ENCODE measurements around the gene ELANE.
"Not testable (repeated sequence)": the region's sequence is repeated elsewhere in the genome, so short reads cannot be mapped to it uniquely, and the experiment has no call there.

Gene ELANE

DNA sequence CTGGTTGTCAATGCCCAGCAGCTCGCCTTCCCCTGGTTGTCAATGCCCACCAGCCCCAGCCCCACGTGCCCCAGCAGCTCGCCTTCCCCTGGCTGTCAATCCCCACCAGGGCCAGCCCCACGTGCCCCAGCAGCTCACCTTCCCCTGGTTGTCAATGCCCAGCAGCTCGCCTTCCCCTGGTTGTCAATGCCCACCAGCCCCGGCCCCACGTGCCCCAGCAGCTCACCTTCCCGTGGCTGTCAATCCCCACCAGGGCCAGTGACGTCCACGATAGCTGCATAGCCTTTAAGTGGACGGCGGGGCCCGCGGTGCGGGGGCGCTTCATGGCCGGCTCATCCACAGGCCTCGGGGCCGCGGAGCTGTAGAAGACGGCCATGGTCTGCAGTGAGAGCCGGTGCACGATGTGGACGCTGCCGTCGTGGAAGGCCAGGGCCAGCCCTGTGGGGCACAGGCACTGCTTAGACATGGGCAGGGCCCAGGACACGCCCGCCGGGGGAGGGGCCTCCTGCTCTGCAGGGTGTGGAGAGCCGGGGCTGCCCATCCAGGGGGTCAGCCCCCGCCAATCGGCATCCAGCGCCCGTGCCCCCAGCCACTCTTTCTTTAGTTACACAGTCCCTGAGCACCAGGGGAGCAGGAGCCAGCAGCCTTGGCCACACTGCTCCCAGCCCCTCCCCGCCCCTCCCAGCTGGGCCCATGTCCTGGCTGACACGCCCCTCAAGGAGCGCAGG lies 27.8 kb downstream of the ELANE start:
- no peak for DNase-seq (ENCODE audit: low spot score)

- DNase-seq (ENCODE audit: low spot score): no peak
Observed at GRCh38 chr19:881385-882071, 29.4 kb downstream of the ELANE start.

GRCh38 chr19:882871-883497 lies 30.9 kb downstream of the ELANE start:
- no peak for DNase-seq (ENCODE audit: low spot score)

GRCh38 chr19:883661-884211 lies 31.6 kb downstream of the ELANE start:
- DNase-seq (ENCODE audit: low spot score): no peak

DNA sequence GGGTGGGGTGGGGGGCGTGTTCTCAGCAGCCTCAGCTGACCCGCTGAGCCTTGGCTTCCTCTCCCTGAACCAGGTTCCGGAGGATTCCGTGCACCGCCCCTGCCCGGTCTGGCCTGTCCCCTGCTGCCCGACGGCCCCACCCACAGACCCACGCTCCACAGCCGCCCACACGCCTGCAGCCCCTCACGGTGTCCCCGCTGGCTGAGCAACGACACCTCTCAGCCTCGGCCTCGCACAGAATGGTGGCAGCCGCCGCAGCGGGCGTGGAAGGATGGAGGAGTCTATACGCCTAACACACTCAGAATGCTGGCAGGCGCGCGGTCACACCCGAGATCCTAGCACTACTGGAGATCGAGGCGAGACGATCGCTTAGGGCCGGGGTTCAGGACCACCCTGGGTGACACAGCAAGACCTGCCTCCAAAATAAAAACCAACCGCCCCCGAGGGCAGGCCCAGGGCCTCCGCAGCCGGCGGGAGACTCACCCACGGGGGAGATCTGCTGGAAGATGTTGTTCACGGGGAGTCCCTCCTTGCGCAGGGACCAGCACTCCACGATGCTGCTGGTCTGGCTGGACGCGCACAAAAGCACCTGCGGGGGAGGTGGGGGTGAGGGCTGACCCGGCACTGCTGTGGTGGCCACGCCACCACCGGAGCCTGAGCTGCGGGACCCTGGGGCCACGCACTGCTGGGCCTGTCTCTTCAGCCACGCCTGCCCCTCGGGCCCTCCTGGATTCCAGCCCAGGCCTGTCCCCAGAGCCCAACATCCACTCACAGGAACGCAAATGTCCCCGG lies 32.5 kb downstream of the ELANE start:
- no peak for DNase-seq (ENCODE audit: low spot score)

GRCh38 chr19:885536-886224 lies 33.6 kb downstream of the ELANE start:
- no peak for DNase-seq (ENCODE audit: low spot score)

DNA sequence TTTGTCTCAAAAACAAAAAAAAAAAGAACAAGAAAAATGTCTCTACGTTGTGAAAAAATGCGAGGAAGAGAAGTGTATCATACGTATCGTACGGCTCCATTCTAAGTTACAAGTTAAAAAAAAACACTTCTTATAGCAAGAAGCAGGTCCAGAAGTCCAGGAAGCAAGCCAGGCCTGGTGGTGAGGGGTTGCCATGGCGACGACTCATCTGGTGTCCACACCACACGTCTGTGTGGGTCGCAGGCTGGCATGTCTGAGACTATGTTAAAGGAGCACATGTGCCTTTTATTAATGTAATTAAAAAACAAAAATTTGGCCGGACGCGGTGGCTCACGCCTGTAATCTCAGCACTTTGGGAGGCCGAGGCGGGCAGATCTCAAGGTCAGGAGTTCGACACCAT lies 35.0 kb downstream of the ELANE start:
- DNase-seq (ENCODE audit: low spot score): no peak

- DNase-seq (ENCODE audit: low spot score): no peak
Observed at GRCh38 chr19:887599-887998, 35.5 kb downstream of the ELANE start.

DNA sequence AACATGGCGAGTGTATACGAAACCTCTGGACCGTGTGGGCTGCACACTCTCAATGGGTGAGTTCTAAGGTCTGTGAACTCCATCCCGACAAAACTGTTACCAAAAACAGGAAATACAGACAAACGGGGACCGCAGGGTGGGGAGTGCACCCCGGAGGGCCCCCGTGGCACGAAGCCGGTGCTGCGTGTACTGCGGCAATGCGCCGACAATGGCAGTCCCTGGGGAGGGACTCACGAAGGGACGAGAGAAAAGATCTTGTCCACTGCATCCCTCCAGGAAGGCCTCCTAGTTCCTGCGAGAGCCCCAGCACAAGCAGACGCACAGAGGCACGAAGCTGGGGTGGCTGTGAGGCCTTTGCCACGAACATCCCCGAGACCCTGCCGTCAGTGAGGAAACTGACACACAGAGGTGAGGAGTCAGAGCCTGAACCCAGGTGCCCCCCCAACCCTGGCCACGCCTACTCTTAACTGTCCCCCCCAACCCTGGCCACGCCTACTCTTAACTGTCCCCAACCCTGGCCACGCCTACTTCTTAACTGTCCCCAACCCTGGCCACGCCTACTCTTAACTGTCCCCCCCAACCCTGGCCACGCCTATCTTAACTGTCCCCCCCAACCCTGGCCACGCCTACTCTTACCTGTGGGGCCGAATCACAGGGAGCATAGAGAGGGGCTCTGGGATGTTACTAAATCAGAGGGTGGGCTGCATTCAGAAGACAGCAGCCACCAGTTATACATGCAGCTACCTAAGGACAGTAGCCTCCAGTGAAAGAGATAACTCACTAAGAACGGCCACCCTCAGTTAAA lies 36.7 kb downstream of the ELANE start:
- DNase-seq (ENCODE audit: low spot score): no peak

DNA sequence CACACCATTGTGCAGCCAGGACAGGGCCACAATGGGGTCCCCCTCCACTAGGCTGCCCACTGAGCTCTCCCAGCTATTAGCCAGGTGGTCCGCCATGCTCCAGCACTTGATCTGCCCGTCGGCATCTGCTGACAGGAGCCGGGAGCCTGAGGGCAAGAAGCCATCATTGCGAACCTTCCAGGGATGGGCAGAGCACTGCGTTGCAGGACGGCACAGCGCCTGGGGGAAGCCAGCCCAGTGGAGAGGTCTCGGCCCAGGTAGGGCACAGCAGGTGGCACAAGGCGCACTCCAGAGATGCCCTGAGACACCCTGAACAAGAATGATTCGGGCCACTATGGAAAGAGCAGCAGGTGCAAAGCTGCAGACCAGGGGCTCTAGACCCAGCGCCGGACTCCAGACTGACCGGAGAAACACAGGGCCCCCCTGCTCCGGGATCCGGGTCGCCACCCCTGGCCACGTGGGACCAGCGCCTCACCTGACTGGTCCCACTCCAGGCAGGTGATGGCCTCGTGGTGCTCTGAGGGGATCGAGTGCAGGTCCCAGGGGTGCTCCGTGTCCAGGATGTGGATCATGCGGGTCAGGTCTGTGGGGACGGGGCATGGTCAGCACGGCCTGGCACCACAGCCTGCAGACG lies 37.7 kb downstream of the ELANE start:
- no peak for DNase-seq (ENCODE audit: low spot score)

GRCh38 chr19:890831-891230 lies 38.7 kb downstream of the ELANE start:
- DNase-seq (ENCODE audit: low spot score): no peak

- DNase-seq (ENCODE audit: low spot score): not testable (repeated sequence)
Observed at GRCh38 chr19:891421-892200, 39.5 kb downstream of the ELANE start.

DNA sequence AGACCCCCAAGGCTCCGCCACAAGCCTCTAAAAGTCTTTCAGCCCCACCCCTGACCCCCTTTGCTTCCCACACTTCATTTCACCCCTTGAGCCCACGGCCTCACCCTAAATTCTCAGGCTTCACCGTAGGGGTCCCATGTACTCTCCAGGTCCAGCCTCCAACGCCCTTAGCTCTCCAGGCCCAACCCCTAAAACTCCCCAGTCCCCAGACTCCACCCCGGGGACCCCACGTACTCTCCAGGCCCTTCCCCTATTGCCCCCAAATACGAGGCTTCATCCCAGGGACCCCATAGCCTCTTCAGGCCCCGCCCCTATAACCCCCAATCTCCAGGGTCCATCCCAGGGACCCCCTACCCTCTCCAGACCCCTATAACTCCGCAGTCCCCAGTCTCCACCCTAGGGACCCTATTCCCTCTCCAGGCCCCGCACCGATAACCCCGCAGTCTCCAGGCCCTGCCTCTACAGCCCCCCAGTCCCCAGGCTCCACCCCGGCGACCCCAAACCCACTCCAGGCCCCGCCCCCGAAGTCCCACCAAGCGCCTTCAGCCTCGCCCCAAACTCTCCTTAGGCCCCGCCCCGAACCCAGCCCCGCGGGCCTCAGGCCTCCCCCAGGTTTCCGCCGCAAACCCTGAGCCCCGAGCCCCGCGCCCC lies 40.3 kb downstream of the ELANE start:
- DNase-seq (ENCODE audit: low spot score): no peak

GRCh38 chr19:892894-893689 lies 41.0 kb downstream of the ELANE start, which contains the start of the genes MED16 and RNU6-9:
Gene MED16 (minus strand): TSS chr19:893187. CDS start chr19:891131, 2,056 bp downstream.
Gene RNU6-9 (plus strand): TSS chr19:893484.
- peak; percentile 95 for DNase-seq (ENCODE audit: low spot score)

GRCh38 chr19:896434-896833 lies 44.3 kb downstream of the ELANE start:
- no peak for DNase-seq (ENCODE audit: low spot score)

- no peak for DNase-seq (ENCODE audit: low spot score)
Observed at GRCh38 chr19:896999-897398, 44.9 kb downstream of the ELANE start.

GRCh38 chr19:897442-898039 lies 45.4 kb downstream of the ELANE start:
- DNase-seq (ENCODE audit: low spot score): no peak
